Transverse colon (tissue), 3 donors: Measurements from ENCODE around the gene ELP5.

Source experiments
- EP300 ChIP-seq: sonication (generic); formaldehyde crosslinking; IDR thresholded peaks from one replicate; pipeline ENCODE4 v1.6.1; 2017; ENCODE audit warnings: antibody characterized with exemption, low read depth
- POLR2A ChIP-seq: fragments of 450-650 bp; IDR thresholded peaks from one replicate; pipeline ENCODE4 v1.6.1; 2016; ENCODE audit warnings: antibody characterized with exemption, mild to moderate bottlenecking, moderate library complexity
- TF ChIP-seq, protein P1 (sequence below), 5 experiments: fragments of 200-600 bp in 3 of 5; fragments of 450-650 bp in 2 of 5; sonication (generic) in 3 of 5; IDR thresholded peaks; 1 replicate in 2 of 5; 2 replicates in 3 of 5; pipeline ENCODE4 v1.5.1; 2016 to 2017; ENCODE audit warnings: antibody characterized with exemption in 5 of 5, inconsistent platforms in 3 of 5, mild to moderate bottlenecking in 2 of 5, moderate library complexity in 1 of 5

DNA sequence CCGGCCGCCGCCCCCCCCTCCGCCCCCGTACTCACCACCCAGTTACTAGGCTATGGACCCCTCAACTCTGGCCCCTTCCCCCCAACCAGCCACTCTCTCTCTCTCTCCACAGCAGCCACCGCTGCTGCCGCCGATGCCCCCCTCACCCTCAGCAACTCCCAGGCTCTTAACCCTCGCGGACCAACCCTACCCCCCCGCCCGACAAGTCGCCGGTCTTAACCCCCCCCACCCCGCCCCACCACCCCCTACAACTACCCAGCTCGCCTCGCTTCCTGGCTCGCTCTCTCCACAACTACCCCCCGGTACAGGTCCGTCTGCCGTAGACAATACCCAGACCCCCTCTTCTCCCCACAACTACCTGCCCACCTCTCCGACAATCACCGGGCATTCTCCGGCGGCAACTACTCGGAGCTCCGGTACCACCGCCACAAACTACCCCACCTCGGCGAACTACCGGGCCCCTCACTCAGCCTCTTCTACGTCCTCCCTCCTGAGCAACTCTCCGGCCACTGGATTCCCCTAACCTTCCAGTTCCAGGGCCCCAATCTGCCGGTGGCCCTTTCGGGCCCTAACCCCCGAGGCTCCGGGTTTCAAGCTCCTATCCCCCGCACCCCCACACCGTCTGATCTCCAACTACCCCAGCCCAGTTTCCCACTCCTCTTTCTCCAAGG lies 13.5 kb upstream of the ELP5 start:
- TF ChIP-seq, protein P1, sequence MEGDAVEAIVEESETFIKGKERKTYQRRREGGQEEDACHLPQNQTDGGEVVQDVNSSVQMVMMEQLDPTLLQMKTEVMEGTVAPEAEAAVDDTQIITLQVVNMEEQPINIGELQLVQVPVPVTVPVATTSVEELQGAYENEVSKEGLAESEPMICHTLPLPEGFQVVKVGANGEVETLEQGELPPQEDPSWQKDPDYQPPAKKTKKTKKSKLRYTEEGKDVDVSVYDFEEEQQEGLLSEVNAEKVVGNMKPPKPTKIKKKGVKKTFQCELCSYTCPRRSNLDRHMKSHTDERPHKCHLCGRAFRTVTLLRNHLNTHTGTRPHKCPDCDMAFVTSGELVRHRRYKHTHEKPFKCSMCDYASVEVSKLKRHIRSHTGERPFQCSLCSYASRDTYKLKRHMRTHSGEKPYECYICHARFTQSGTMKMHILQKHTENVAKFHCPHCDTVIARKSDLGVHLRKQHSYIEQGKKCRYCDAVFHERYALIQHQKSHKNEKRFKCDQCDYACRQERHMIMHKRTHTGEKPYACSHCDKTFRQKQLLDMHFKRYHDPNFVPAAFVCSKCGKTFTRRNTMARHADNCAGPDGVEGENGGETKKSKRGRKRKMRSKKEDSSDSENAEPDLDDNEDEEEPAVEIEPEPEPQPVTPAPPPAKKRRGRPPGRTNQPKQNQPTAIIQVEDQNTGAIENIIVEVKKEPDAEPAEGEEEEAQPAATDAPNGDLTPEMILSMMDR (IDR thresholded peaks at IDR 0.05), result no peak
- no peak for TF ChIP-seq POLR2A
- no peak for TF ChIP-seq EP300
